ENCODE measurements around the gene GTPBP1.

- no peak for TF ChIP-seq CTCF (IDR thresholded peaks at IDR 0.05)
- TF ChIP-seq POLR2A (IDR thresholded peaks at IDR 0.05), result no peak
Observed at GRCh38 chr22:38735126-38735464, 29.4 kb downstream of the GTPBP1 start.

All from uterus (tissue), 2 donors.